Activated naive CD4-positive, alpha-beta T cell treated with Interleukin-2 at 50 U/mL for 16 hours (primary cell): ENCODE data around the gene LCN10.
A peak's percentile ranks its signal among the peaks of the same experiment; 100 is the strongest.
"Not testable (repeated sequence)": the region's sequence is repeated elsewhere in the genome, so short reads cannot be mapped to it uniquely, and the experiment has no call there.

ENCODE experiments used
- DNase-seq: peaks from one replicate; pipeline ENCODE4 v3.0.0-alpha.2; 2020

The LCN10 gene

GRCh38 chr9:136771907-136772415 lies 29.2 kb upstream of the LCN10 start:
- DNase-seq, result no peak

- DNase-seq, result peak; percentile 57
Measured at GRCh38 chr9:136769710-136770191, 27.0 kb upstream of the LCN10 start.

GRCh38 chr9:136766410-136767120 lies 23.8 kb upstream of the LCN10 start:
- peak; percentile 60 for DNase-seq

GRCh38 chr9:136765745-136766409 lies 23.1 kb upstream of the LCN10 start:
- DNase-seq, result not testable (repeated sequence)

GRCh38 chr9:136765041-136765440 lies 22.3 kb upstream of the LCN10 start:
- no peak for DNase-seq

- DNase-seq, result no peak
Measured at GRCh38 chr9:136764301-136764891, 21.7 kb upstream of the LCN10 start, which contains the start of gene LCN15. LCN15 (minus strand) TSS chr9:136764518; CDS start chr9:136764488, 30 bp downstream.

- DNase-seq, result no peak
Measured at GRCh38 chr9:136763649-136764035, 20.9 kb upstream of the LCN10 start.

GRCh38 chr9:136762915-136763648 lies 20.3 kb upstream of the LCN10 start:
- peak; percentile 40 for DNase-seq

GRCh38 chr9:136762221-136762691 lies 19.5 kb upstream of the LCN10 start:
- no peak for DNase-seq

- DNase-seq, result no peak
Measured at GRCh38 chr9:136761545-136761981, 18.8 kb upstream of the LCN10 start.

- peak; percentile 28 for DNase-seq
Measured at GRCh38 chr9:136760834-136761544, 18.2 kb upstream of the LCN10 start.

GRCh38 chr9:136760424-136760823 lies 17.7 kb upstream of the LCN10 start:
- no peak for DNase-seq

GRCh38 chr9:136759436-136760325 lies 16.9 kb upstream of the LCN10 start:
- no peak for DNase-seq

- no peak for DNase-seq
Measured at GRCh38 chr9:136759001-136759400, 16.3 kb upstream of the LCN10 start.

- no peak for DNase-seq
Measured at GRCh38 chr9:136757751-136758140, 15.0 kb upstream of the LCN10 start.

GRCh38 chr9:136757328-136757727 lies 14.6 kb upstream of the LCN10 start:
- DNase-seq, result no peak

- no peak for DNase-seq
Measured at GRCh38 chr9:136756836-136757235, 14.1 kb upstream of the LCN10 start.

- DNase-seq, result no peak
Measured at GRCh38 chr9:136756134-136756438, 13.3 kb upstream of the LCN10 start.

GRCh38 chr9:136755302-136756133 lies 12.8 kb upstream of the LCN10 start:
- not testable (repeated sequence) for DNase-seq

GRCh38 chr9:136754626-136755301 lies 12.0 kb upstream of the LCN10 start:
- no peak for DNase-seq
